BE2C (cell line): ENCODE measurements around the gene HSH2D.
"Not testable (repeated sequence)": the region's sequence is repeated elsewhere in the genome, so short reads cannot be mapped to it uniquely, and the experiment has no call there.

Experiments
- DNase-seq: peaks from one replicate; pipeline ENCODE4 v3.0.0-alpha.2; 2020
- H3K27me3 ChIP-seq: fragments of 250-450 bp; sonication (Bioruptor Pico); 2 replicates; pipeline ENCODE4 v1.5.1; 2020; ENCODE audit warnings: mild to moderate bottlenecking
- H3K36me3 ChIP-seq: fragments of 250-450 bp; sonication (Bioruptor Pico); 2 replicates; pipeline ENCODE4 v1.5.1; 2020; ENCODE audit warnings: mild to moderate bottlenecking
- H3K4me1 ChIP-seq: fragments of 250-450 bp; sonication (Bioruptor Pico); 2 replicates; pipeline ENCODE4 v1.5.1; 2020
- H3K4me3 ChIP-seq: 2 replicates; pipeline ENCODE4 v1.5.1; 2011; ENCODE audit warnings: low read depth, low read length
- H3K9me3 ChIP-seq: fragments of 250-450 bp; sonication (Bioruptor Pico); 2 replicates; pipeline ENCODE4 v1.5.1; 2020
- TF ChIP-seq, protein P1 (sequence below): IDR thresholded peaks from 2 replicates; pipeline ENCODE4 v1.5.1; 2012; ENCODE audit warnings: mild to moderate bottlenecking, low read depth, low read length

The HSH2D gene

GRCh38 chr19:16118489-16119033, 24.9 kb upstream of the HSH2D start:
- Histone ChIP-seq H3K9me3 (no peaks in the 10 kb centered on the region), H3K27me3 (no peaks in the 10 kb centered on the region), H3K4me1 (no peaks in the 10 kb centered on the region), H3K4me3 (no peak overlapping the region), H3K36me3 (peaks cover 38% of the 10 kb centered on the region)
- DNase-seq, result no peak
- TF ChIP-seq, protein P1, sequence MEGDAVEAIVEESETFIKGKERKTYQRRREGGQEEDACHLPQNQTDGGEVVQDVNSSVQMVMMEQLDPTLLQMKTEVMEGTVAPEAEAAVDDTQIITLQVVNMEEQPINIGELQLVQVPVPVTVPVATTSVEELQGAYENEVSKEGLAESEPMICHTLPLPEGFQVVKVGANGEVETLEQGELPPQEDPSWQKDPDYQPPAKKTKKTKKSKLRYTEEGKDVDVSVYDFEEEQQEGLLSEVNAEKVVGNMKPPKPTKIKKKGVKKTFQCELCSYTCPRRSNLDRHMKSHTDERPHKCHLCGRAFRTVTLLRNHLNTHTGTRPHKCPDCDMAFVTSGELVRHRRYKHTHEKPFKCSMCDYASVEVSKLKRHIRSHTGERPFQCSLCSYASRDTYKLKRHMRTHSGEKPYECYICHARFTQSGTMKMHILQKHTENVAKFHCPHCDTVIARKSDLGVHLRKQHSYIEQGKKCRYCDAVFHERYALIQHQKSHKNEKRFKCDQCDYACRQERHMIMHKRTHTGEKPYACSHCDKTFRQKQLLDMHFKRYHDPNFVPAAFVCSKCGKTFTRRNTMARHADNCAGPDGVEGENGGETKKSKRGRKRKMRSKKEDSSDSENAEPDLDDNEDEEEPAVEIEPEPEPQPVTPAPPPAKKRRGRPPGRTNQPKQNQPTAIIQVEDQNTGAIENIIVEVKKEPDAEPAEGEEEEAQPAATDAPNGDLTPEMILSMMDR, result no peak

- H3K4me1 ChIP-seq, H3K4me3 ChIP-seq, DNase-seq: not testable (repeated sequence)
These were observed 24.2 kb upstream of the HSH2D start for GRCh38 chr19:16119075-16119857.

DNA sequence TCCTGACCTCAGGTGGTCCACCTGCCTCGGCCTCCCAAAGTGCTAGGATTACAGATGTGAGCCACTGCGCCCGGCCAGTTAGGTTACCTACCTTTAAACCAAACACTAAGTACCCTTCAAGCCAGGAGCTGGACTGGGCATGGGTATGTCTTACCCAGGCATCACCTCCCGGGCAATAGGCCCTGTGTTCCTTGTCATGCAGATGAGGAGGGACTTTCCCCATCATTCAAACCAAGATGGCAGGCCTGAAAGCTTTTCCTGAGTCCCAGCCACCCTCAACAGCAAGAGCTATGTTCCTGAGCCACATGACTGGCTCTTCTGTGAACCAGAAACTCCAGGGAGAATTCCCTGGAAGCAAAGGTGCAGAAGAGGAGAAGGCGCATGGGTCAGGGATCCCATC, 22.3 kb upstream of the HSH2D start:
- H3K36me3 ChIP-seq, result peaks cover 52% of the 10 kb centered on the region
- no peaks in the 10 kb centered on the region for H3K27me3 ChIP-seq
- TF ChIP-seq, protein P1, result no peak
- H3K9me3 ChIP-seq, result no peaks in the 10 kb centered on the region
- no peak overlapping the region for H3K4me3 ChIP-seq
- no peak for DNase-seq
- H3K4me1 ChIP-seq, result no peaks in the 10 kb centered on the region

More at GRCh38 chr19:16119075-16119857, 24.2 kb upstream of the HSH2D start:
- not testable (repeated sequence) for H3K27me3 ChIP-seq, H3K9me3 ChIP-seq
- peaks cover 41% of the 10 kb centered on the region for H3K36me3 ChIP-seq

DNA sequence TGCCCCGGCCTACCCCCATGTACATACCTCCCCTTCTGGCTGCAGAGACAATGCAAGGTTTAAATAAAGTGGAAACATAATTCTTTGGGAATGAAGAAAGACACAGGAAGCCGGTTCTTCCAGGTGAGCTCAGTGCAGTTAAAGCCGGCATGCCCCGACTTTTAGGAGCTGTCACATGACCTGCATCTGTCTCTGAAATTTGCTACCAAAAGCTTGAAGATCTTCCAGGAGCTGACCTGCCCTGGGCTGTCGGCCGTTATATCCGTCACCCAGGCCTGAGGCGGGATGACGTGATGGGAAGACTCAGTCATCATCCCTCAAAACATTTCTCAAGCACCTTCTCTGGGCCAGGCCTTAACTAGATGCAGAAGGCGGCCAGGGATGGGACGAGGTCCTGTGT, 21.5 kb upstream of the HSH2D start:
- H3K4me1 ChIP-seq, result no peaks in the 10 kb centered on the region
- no peaks in the 10 kb centered on the region for H3K9me3 ChIP-seq
- no peak overlapping the region for H3K4me3 ChIP-seq
- TF ChIP-seq, protein P1, result no peak
- H3K27me3 ChIP-seq, result no peaks in the 10 kb centered on the region
- H3K36me3 ChIP-seq, result peaks cover 58% of the 10 kb centered on the region
- DNase-seq, result no peak

DNA sequence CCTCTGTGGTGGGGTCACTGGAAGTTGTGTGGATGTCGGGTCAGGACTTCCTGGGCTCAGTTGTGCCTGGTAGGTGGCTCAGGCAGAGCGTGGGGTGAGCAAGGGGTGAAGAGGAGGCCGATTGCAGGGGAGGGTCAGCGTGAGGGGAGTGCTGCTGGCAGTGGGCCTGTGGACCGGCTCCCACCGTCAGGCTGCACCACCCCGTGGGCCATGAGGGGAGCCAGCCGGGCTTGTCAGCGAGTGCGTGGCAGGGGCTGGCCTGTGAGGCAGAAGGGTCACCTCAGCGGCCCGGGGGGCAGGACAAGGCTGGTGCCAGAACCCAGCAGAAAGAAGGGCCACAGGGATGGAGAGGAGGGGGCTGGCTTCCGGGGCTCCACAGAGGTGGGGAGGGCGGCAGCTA, 18.5 kb upstream of the HSH2D start:
- Histone ChIP-seq H3K36me3 (peaks cover 64% of the 10 kb centered on the region), H3K4me1 (no peaks in the 10 kb centered on the region), H3K4me3 (no peak overlapping the region), H3K27me3 (no peaks in the 10 kb centered on the region), H3K9me3 (no peaks in the 10 kb centered on the region)
- TF ChIP-seq, protein P1, result no peak
- no peak for DNase-seq

GRCh38 chr19:16125737-16126495, 17.6 kb upstream of the HSH2D start:
- Histone ChIP-seq H3K36me3 (peaks cover 63% of the 10 kb centered on the region), H3K9me3 (no peaks in the 10 kb centered on the region), H3K4me3 (no peak overlapping the region), H3K4me1 (no peaks in the 10 kb centered on the region), H3K27me3 (no peaks in the 10 kb centered on the region)
- TF ChIP-seq, protein P1, result no peak
- DNase-seq, result no peak
